HUDEP-2 (cell line): ENCODE measurements around the gene DHCR7.
A peak's percentile ranks its signal among the peaks of the same experiment; 100 is the strongest.

Experiments used
- DNase-seq, 76 experiments: peaks; one replicate each; lab custom pipeline; 2025; ENCODE audit not compliant: unreplicated experiment in 76 of 76; lab: John Stamatoyannopoulos, UW

Gene DHCR7

GRCh38 chr11:71459076-71459766 lies 11.0 kb upstream of the DHCR7 start:
- DNase-seq: no peak

- DNase-seq: no peak
Observed at GRCh38 chr11:71458146-71459070, 10.2 kb upstream of the DHCR7 start.

- DNase-seq: no peak
Observed at GRCh38 chr11:71456831-71457230, 8.6 kb upstream of the DHCR7 start.

GRCh38 chr11:71456294-71456693 lies 8.1 kb upstream of the DHCR7 start:
- DNase-seq: no peak

GRCh38 chr11:71454470-71455113 lies 6.4 kb upstream of the DHCR7 start:
- no peak for DNase-seq

- DNase-seq: no peak
Observed at GRCh38 chr11:71453918-71454304, 5.7 kb upstream of the DHCR7 start.

- peak in 73 of 76 experiments; percentile 45 to 97 (median 91) for DNase-seq
Observed at GRCh38 chr11:71453037-71453917, 5.1 kb upstream of the DHCR7 start, which contains the start of gene NADSYN1. NADSYN1 (plus strand) TSS chr11:71453203; CDS start chr11:71453297, 94 bp downstream.

- DNase-seq: peak in 3 of 76 experiments; percentile 10 to 53 (median 13)
Observed at GRCh38 chr11:71452199-71453036, 4.2 kb upstream of the DHCR7 start.

GRCh38 chr11:71451596-71452198 lies 3.5 kb upstream of the DHCR7 start:
- no peak for DNase-seq

GRCh38 chr11:71450939-71451338 lies 2.7 kb upstream of the DHCR7 start:
- no peak for DNase-seq

GRCh38 chr11:71450507-71450906 lies 2.3 kb upstream of the DHCR7 start:
- DNase-seq: no peak

GRCh38 chr11:71449596-71449995 lies 1.4 kb upstream of the DHCR7 start:
- peak in 7 of 76 experiments; percentile 1 to 35 (median 15) for DNase-seq

GRCh38 chr11:71447791-71448256 lies 369 bp downstream of the DHCR7 start:
- DNase-seq: peak in 5 of 76 experiments; percentile 20 to 26 (median 23)

GRCh38 chr11:71446942-71447688 lies 1.1 kb downstream of the DHCR7 start:
- DNase-seq: peak in 2 of 76 experiments; percentile 19 to 27

- no peak for DNase-seq
Observed at GRCh38 chr11:71446150-71446549, 2.0 kb downstream of the DHCR7 start.

- DNase-seq: no peak
Observed at GRCh38 chr11:71444811-71445210, 3.4 kb downstream of the DHCR7 start.

GRCh38 chr11:71443736-71444445 lies 4.3 kb downstream of the DHCR7 start:
- no peak for DNase-seq
